Fibroblast of skin of right quadriceps (primary cell): ENCODE data around the gene SIRPB1.
"Not testable (repeated sequence)": the region's sequence is repeated elsewhere in the genome, so short reads cannot be mapped to it uniquely, and the experiment has no call there.

ENCODE experiments used
- DNase-seq: peaks from one replicate; pipeline ENCODE4 v3.0.0-alpha.2; 2013

SIRPB1 gene

GRCh38 chr20:1619861-1620444 lies at the start of gene SIRPB1:
SIRPB1 (minus strand) TSS chr20:1620009; CDS start chr20:1619944, 65 bp downstream.
- no peak for DNase-seq

DNA sequence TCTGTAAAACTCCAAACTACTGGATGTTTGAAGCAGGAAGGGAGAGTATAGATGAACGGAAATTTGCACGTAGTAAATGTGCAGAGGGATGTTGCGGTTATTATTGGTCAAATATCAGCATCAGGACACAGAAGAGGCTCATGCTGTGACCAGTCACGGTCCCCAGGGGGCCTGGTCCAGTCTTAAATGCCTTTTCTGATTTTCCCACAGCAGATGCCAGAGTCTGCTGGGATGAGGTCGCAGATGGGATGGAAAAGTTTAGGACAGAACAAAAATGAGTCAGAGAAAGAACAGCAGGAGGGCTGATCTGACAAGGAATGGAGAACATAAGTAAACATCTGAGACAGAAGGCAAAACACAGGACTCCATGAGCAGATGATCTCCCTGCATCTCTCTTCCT lies 49.5 kb upstream of the SIRPB1 start:
- no peak for DNase-seq

- no peak for DNase-seq
Measured at GRCh38 chr20:1667502-1668085, 47.8 kb upstream of the SIRPB1 start.

DNA sequence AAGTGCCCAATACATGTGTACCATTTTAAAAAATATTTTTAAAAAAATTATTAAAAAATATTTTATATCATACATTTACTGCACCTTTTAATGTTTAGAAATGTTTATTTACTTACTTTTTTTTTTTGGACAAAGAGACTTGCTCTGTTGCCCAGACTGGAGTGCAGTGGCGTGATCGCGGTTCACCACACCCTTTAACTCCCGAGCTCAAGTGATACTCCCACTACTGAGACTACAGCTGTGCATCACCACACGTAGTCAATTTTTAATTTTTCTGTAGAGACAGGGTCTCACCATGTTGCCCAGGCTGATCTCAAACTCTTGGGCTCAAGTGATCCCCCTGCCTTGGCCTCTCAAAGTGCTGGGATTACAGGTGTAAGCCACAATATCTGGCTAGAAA lies 47.0 kb upstream of the SIRPB1 start:
- DNase-seq, result no peak

- DNase-seq, result no peak
Measured at GRCh38 chr20:1665345-1665744, 45.5 kb upstream of the SIRPB1 start.

DNA sequence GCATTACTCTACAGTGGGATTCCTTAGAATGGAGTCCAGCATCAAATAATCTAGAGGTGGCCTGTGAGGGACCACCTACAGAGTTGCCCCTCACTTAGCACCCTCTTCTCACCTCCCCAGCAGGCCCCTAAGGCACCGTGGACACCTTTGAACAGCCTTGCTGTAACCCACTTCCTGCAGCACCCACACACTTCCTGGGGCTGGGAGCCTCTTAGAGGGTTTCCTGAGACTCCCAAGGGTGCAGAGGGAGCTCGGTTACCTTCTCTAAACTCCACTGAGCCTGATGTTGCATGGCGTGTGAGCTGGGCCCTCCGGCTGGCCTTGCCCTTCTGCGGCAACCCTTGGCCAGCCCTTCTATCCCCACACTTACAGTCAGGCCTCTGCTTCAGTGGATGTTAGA lies 45.1 kb upstream of the SIRPB1 start:
- no peak for DNase-seq

- peak; percentile 6 for DNase-seq
Measured at GRCh38 chr20:1663917-1664316, 44.1 kb upstream of the SIRPB1 start.

DNA sequence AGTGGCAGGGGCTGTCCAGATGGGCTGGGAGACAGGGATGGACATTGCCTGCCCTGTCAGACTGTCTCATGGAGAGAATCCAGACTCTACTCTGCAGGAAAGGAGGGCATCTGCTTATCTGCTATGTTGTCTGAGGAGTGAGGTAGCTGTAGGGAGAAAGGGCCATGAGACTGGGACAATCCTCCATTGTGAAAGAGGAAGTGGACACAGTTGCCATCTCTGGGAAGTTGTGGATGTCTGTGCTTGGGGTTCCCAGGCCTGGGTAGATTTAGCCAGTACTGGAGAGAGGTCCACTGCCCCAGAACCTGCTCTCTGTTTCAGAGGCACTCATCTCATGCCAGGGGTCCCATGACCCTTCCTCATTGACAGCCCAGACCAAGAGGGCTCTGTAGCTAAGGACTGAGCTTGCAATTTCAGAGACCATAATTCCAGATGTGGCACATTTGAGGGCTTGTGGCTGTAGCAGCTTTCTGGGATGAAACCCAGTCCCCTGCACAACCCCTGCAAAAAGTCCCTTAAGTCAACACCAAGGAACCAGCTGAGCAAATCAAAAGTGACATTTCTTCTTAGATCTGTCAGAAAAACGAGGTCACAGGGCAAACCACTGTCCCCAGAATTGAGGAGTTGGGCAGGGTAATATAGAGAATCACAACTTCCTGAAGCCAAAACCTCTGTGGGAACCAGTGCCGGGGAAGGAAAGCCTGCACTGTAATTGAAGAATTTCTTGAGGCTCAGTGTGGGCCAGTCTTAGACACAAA lies 41.9 kb upstream of the SIRPB1 start:
- DNase-seq, result no peak

GRCh38 chr20:1660246-1660645 lies 40.4 kb upstream of the SIRPB1 start:
- DNase-seq, result no peak

- no peak for DNase-seq
Measured at GRCh38 chr20:1657556-1658334, 37.9 kb upstream of the SIRPB1 start, which contains the start of gene SIRPG. SIRPG (minus strand) TSS chr20:1657779; CDS start chr20:1657714, 65 bp downstream.

DNA sequence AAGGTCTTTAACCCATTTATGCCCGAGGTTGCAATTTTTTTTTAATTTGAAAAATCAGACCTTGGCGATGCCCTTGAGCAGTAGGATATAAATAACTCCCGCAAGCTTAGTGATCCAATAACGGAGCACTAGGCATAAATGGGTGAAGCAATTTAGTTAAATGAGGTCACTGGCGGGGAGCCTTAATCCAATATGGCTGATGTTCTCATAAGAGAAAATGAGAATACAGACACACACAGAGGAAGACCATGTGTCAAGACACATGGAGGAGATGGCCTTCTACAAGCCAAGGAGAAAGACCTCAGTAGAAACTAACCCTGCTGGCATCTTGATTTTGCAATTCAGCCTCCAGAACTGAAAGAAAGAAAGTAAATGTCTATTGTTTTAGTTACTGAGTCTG lies 37.0 kb upstream of the SIRPB1 start:
- no peak for DNase-seq

GRCh38 chr20:1654996-1655395 lies 35.2 kb upstream of the SIRPB1 start:
- no peak for DNase-seq

DNA sequence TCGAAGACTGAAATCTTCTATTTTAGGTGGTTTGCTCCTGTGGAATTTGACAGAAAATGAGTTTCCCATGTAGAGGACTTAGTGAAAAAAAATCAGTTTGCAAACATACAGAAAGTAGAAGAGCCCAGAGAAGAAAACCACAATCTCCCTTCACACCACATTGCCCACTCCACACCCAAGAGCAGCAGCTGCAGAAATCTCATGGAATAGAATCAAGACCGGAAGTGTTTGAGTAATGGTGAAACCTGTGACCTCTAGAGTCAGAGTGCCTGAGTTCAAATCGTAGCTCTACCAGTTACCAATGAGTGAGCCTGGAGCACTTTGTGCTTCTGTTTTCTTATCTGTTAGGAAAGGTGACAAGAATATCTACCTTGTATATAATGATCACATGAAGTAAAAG lies 33.2 kb upstream of the SIRPB1 start:
- DNase-seq, result no peak

DNA sequence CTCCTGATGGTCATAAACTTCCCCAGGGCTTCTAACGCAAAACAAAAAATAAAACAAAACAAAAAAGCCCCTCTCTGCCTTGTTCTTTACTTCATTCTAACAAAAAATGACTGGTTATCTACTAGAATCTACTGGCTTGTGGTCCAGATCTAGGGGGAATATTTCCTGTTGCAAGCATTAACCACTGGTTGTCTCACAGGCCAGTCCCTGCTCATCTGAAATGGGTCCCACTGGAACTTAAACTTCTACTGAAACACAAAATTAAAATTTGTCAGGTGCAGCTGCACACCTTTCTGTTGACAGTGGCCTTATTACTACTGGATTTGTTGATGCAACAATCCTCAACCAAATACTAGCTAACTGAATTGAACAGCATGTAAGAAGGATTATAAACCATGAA lies 32.3 kb upstream of the SIRPB1 start:
- no peak for DNase-seq

DNA sequence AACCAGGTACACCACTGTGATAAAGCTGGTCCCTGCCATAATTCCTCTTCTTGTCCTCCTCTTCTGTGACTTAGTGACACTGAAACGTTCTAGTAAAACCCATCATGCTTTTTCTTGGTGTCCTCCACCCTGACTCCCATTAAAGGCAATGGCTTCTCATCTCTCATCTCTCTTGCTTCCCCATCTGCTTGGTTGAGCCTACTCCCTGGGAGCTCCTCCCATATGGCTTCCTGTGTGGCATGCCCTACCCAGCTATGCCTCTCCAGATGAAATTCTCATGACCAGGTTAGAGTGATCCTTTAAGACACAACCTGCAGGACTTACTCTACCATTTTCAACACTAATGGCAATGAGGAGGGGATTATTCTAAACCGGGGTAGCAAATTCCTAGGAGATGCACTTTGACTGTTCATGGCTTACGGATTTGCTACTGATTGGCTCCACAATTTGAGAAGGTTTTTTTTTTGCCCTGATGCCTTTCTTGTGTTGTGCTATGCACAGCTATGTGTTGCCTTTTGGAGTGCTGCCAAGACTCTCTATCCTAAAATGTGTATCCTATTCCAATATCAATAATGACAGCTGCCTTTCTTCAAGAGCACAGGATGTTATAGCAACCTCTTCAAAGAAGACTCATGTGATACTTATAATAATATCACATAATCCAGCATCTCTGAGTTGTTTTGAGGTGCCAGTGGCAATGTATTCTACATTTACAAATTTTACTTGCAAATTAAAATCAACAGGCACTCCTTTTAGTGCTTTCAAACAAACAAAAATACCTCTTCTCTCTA lies 31.7 kb upstream of the SIRPB1 start:
- DNase-seq, result no peak

GRCh38 chr20:1648101-1648500 lies 28.3 kb upstream of the SIRPB1 start:
- no peak for DNase-seq

DNA sequence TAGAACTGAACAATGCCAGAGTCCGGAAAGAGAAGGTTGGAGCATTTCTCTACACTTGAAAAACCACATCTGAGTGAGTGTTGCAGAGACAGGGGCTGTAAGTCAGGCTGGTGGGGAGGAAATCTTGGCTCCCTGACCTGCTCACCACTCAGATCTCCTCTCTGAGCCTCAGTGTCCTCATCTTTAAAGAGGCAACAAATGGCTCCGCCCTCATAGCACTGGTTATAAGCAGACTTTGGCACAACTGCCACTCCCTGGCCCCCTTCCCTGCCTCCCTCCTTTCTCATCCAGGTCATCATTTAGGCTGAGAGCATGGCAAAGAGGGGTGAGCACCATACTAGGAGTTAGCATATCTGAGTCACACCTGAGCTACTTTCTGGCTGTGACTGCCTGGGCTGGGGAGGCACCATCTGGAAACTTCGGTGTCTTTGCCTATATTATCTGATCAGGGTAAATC lies 27.2 kb upstream of the SIRPB1 start:
- DNase-seq, result no peak

- DNase-seq, result no peak
Measured at GRCh38 chr20:1644101-1644962, 24.5 kb upstream of the SIRPB1 start.

GRCh38 chr20:1638643-1639042 lies 18.8 kb upstream of the SIRPB1 start:
- not testable (repeated sequence) for DNase-seq

GRCh38 chr20:1637755-1638154 lies 17.9 kb upstream of the SIRPB1 start:
- DNase-seq, result no peak

GRCh38 chr20:1637226-1637625 lies 17.4 kb upstream of the SIRPB1 start:
- no peak for DNase-seq

- no peak for DNase-seq
Measured at GRCh38 chr20:1636621-1637020, 16.8 kb upstream of the SIRPB1 start.
